Measurements from ENCODE around the gene PTPRT.

PTPRT gene

GRCh38 chr20:43096126-43096930, 93.4 kb downstream of the PTPRT start:
- DNase-seq = no peak

- DNase-seq = no peak
Observed at GRCh38 chr20:43095034-43095433, 94.7 kb downstream of the PTPRT start.

- DNase-seq = no peak
Observed at GRCh38 chr20:43092386-43093088, 97.2 kb downstream of the PTPRT start.

GRCh38 chr20:43068482-43068881, 121.2 kb downstream of the PTPRT start:
- no peak for DNase-seq

- no peak for DNase-seq
Observed at GRCh38 chr20:43066125-43066524, 123.6 kb downstream of the PTPRT start.

- no peak for DNase-seq
Observed at GRCh38 chr20:43065299-43065698, 124.4 kb downstream of the PTPRT start.

- DNase-seq = no peak
Observed at GRCh38 chr20:43058077-43058476, 131.6 kb downstream of the PTPRT start.

- no peak for DNase-seq
Observed at GRCh38 chr20:43057317-43057716, 132.4 kb downstream of the PTPRT start.

GRCh38 chr20:43055181-43055884, 134.4 kb downstream of the PTPRT start:
- no peak for DNase-seq

- DNase-seq = no peak
Observed at GRCh38 chr20:43052532-43052931, 137.2 kb downstream of the PTPRT start.

- DNase-seq = no peak
Observed at GRCh38 chr20:43046966-43047365, 142.7 kb downstream of the PTPRT start.

- DNase-seq = no peak
Observed at GRCh38 chr20:43043887-43044286, 145.8 kb downstream of the PTPRT start.

GRCh38 chr20:43040427-43040826, 149.3 kb downstream of the PTPRT start:
- DNase-seq = no peak

GRCh38 chr20:43037605-43038309, 151.9 kb downstream of the PTPRT start:
- no peak for DNase-seq

GRCh38 chr20:43034981-43035724, 154.6 kb downstream of the PTPRT start:
- no peak for DNase-seq

GRCh38 chr20:43032459-43032858, 157.2 kb downstream of the PTPRT start:
- no peak for DNase-seq

GRCh38 chr20:43029176-43029575, 160.5 kb downstream of the PTPRT start:
- no peak for DNase-seq

GRCh38 chr20:43028470-43028869, 161.2 kb downstream of the PTPRT start:
- no peak for DNase-seq

GRCh38 chr20:43023836-43024235, 165.9 kb downstream of the PTPRT start:
- no peak for DNase-seq

- DNase-seq = no peak
Observed at GRCh38 chr20:43022568-43022967, 167.1 kb downstream of the PTPRT start.

GRCh38 chr20:43022081-43022480, 167.6 kb downstream of the PTPRT start:
- no peak for DNase-seq

All from NCI-H1694 (cell line).